GM12872 (cell line): Measurements from ENCODE around the gene PTRH1.

Experiments
- CTCF ChIP-seq: IDR thresholded peaks from 3 replicates; pipeline ENCODE4 v1.5.1; 2011; ENCODE audit warnings: low read depth, mild to moderate bottlenecking, low read length, moderate library complexity; ENCODE audit not compliant: insufficient read depth

PTRH1 gene

GRCh38 chr9:127729522-127730256 is 14.2 kb upstream of the PTRH1 start:
- no peak for TF ChIP-seq CTCF

GRCh38 chr9:127728808-127729207 is 13.3 kb upstream of the PTRH1 start:
- no peak for TF ChIP-seq CTCF

- TF ChIP-seq CTCF, result no peak
These were observed 11.4 kb upstream of the PTRH1 start for GRCh38 chr9:127726871-127727270.

GRCh38 chr9:127724012-127724411 is 8.5 kb upstream of the PTRH1 start:
- no peak for TF ChIP-seq CTCF

GRCh38 chr9:127723444-127723843 is 8.0 kb upstream of the PTRH1 start:
- TF ChIP-seq CTCF, result no peak

- no peak for TF ChIP-seq CTCF
These were observed 7.5 kb upstream of the PTRH1 start for GRCh38 chr9:127723013-127723412.

- no peak for TF ChIP-seq CTCF
These were observed 6.7 kb upstream of the PTRH1 start for GRCh38 chr9:127722055-127722745.
